GM19452 (cell line): ENCODE measurements around the gene BFSP1.

Experiments used
- ATAC-seq: cut with Tn5 transposase; IDR thresholded peaks from one replicate; pipeline ENCODE4 v1.9.1; 2021; ENCODE audit not compliant: unreplicated experiment

BFSP1 gene

GRCh38 chr20:17468073-17468840 is 62.9 kb downstream of the BFSP1 start:
- no peak for ATAC-seq

DNA sequence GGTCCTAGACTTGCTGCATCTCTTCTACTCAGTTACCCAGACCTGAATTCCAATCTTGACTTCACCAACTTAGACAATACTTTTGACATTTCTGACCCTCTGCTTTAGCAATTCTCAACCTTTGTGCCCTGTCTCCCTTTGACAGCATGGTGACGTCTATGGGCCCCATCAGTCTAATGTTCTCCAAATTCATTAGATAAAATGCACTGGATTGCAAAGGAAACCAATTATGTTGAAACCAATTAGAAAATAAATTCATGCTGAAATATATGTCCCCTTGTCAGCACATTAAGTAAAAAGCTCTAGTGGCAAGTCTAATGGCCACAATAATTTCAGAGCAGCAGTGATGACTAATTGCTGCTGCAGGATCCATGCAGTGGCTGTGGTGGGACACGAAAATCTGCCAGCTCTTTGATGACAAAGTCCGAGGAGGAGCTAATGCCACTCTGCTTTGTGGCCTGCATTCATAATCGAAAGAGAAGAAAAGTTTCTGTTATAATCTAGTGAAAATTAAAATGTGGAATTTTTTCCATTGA is 64.0 kb downstream of the BFSP1 start:
- no peak for ATAC-seq

DNA sequence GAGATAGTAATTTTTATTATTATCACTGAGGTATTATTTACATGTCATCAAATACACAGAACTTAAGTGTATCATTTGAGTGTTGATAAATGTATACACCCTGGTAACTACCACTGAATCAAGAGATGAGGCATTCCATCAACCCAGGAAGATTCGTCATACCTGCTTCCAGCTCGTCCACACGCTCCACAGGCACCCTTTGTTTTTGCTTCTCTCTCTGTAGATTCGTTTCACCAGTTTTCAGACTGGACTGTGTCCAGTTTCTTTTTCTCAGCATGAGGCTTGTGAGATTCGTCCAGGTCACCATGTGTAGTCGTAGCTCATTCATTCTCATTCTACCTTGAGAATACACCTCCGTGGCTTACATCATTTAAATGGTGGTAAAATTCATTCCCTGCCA is 64.5 kb downstream of the BFSP1 start:
- no peak for ATAC-seq

DNA sequence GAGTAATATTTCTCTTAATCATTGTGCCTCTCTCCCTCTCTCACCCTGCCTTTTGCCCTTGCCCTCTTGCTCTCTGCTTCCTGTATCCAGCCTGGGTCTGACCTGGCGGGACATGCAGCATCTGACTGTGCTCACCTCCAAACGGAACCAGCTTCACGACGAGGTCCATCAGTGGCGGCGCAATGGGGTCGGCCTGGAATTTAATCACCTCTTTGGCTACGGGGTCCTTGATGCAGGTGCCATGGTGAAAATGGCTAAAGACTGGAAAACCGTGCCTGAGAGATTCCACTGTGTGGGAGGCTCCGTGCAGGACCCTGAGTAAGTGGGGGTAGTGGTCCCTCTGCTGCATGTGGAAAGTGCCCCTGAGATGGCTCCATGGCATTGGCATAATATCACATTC is 65.9 kb downstream of the BFSP1 start:
- ATAC-seq = no peak

DNA sequence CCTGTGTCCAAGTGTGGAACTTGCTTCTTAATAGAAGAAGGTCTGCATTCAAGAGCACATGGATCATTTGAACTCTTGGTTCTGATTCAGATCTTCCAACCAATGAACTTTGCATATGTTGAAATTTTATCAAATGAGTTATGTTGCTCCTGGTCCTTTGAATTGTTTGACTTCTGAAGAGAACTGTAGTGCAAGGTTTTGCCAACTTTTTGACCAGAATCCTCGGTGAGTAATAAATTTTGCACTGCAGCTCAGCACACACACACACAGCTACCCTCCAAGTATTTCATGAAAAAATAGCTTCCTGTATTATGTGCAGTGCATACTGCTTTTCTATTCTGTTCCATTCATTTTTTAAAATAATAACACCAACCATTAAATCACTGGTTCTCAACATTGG is 67.5 kb downstream of the BFSP1 start:
- no peak for ATAC-seq

GRCh38 chr20:17461941-17462340 is 69.2 kb downstream of the BFSP1 start:
- no peak for ATAC-seq

- ATAC-seq = no peak
These were observed 71.1 kb downstream of the BFSP1 start for GRCh38 chr20:17460119-17460518.

DNA sequence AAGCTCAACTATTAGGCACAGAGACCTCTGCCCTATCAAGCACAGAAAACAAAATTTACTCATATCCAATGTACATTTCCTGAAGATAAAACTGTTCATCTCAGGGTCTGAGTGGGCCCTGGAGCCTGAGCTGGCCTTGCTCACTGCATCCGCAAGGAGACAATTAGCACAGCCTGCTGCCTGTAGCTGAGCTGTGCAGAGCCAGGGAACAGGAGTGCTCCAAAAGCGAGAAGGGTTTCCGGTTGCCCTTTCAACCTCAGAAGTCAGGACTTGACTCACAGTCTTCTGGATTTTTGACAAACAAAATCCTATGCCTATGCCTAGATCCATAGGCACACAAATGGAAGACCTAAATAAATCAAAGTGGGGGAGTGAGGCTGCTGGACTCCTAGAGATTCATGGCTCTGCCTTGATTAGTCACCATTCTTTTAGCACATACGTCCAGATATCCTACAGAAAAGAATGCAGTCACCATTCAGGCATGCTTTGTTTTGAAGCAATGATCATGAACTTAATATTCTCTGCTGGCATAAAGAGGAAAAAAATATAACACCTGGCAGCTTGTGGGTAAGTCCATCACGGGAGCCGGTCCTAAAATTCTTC is 73.5 kb downstream of the BFSP1 start:
- no peak for ATAC-seq

DNA sequence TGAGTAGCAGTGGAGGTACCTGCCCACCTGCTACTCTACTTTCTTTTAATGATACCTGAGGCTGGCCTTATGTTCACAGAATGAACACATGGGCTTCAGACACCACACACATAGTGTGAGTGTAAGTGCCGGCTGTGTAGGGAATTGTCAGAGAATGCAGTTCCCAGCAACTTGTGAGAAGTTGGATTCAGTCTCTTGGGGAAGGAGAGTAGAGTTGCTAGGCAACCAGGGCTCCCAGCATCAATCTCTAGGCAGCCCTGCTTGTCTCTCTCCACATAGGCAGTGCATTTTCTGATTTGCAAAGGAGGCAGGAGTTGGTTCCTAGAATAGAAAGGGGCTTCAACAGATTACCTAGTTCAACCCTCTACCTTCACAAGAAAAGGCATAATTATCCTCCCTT is 74.1 kb downstream of the BFSP1 start:
- ATAC-seq = no peak

- ATAC-seq = no peak
These were observed 74.9 kb downstream of the BFSP1 start for GRCh38 chr20:17456279-17456678.

GRCh38 chr20:17453592-17453991 is 77.6 kb downstream of the BFSP1 start:
- ATAC-seq = no peak

DNA sequence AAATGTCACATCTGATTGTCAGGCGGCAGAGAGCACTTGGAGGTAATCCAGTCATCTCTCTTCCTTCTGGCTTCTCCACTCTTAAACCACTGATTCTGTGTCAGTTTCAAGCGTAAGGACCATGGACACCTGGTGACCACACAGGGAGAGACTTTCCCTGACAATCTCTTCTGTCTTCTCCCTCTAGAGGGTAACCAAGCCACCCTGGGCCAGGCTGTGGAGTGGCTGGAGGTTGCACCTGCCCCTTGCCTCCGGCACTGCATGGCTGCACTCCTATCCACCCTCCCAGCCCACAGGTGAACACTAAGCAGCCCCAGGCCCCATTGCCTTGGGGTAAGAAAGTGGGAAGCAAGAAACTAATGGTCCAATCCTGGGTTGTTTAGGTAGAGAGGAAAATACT is 78.7 kb downstream of the BFSP1 start:
- no peak for ATAC-seq

- ATAC-seq = no peak
These were observed 82.1 kb downstream of the BFSP1 start for GRCh38 chr20:17449031-17449430.

DNA sequence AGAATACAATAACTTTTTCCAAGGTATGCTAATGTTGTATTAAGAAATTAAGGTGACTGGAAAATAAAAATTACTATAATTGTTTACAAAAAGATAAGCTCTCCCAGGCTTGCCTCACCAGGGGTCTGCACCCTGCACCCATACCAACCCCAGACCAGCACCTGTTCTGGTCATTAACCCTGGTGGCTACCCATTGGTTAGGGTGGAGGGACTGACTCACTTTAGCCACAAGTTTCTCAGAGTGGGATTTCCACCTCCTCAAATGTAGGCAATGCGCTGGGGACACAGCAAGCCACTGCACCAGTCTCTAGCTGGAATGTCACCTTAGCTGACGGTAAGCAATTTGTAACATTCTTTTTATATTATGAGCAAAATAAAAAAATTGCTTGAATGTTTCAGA is 83.1 kb downstream of the BFSP1 start:
- no peak for ATAC-seq

DNA sequence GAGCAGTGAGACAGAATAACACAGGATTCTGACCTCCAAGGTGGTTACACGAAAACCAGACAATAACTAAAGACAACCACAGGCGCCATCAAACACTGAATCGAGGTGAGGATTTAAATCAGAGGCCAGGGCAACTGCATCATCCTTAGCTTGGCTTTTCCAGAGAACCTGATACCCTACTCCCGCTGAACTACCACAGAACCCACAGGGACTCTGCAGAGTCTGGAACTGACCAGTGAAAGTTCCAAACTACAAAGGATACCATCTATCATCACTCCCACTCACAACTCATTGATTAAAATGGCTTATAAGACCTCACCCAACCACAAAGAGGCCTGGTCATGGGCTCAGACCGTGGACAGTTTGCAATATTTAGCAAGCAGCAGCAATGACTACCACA is 85.0 kb downstream of the BFSP1 start:
- ATAC-seq = no peak

DNA sequence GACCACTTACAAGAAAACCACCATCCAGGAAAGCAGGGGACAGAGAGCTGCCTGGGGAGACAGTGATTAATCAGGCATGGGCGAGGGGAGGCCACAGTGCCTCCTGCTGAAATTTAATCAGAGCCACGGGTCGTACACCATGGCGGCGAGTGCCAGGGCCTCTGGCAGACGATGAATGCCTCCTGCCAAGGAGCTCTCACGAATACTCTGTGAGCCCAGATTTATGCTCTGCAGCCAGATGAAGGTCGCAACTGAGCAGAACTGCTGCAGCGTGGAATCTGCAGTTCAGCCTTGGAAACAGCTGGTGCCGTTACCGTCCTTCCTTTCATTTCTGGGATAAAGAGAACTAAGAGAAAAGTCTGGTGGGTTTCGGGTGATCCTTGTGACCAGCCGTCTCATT is 85.6 kb downstream of the BFSP1 start:
- no peak for ATAC-seq

DNA sequence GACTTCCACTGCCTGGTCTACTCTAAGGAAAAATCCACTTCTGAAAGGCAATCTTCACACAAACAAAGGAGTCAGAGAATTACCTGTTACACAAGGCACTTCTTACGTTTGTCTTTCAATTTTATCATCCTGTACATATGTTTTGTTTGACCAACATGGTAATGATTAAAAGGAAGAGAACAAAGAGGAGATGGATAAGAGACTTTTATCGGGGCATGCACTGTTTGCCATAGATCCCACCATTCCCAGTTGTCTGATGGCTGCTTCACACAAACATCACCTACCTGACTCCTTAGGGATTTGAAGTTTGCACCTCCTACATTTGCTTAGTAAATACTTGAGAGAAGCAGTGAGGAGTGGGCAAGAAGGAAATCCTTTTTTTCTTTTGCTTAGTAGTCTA is 87.1 kb downstream of the BFSP1 start:
- ATAC-seq = no peak
